NCI-H1105 treated with DMSO at 0.1 percent for 48 hours (cell line): ENCODE data around the gene TMPRSS4.

Experiments
- DNase-seq: peaks from one replicate; lab custom pipeline; 2025; lab: John Stamatoyannopoulos, UW

TMPRSS4 gene

GRCh38 chr11:118135051-118135795 lies 58.3 kb downstream of the TMPRSS4 start:
- DNase-seq, result no peak

- DNase-seq, result no peak
Measured at GRCh38 chr11:118135796-118136165, 58.9 kb downstream of the TMPRSS4 start.

DNA sequence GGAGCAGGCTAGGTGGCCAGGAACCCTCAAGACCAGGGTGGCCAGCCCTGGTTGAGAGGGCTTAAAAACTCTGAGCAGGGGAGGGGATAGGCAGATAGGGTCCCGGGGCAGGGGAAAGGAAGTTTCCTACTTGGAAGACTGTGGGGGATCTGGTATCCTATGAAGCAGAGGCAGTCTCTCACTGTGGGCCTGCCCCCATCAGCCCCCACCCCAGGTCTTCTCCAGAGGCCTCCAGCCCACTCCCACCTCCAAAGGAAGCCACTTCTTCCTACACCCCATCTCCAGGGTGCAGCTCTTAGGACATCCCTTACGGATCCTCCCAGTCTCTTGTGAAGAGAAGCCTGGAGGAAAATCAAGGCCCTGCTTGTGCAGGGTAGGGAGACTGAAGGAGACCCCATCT lies 59.5 kb downstream of the TMPRSS4 start:
- no peak for DNase-seq

- no peak for DNase-seq
Measured at GRCh38 chr11:118136801-118137200, 59.9 kb downstream of the TMPRSS4 start.

DNA sequence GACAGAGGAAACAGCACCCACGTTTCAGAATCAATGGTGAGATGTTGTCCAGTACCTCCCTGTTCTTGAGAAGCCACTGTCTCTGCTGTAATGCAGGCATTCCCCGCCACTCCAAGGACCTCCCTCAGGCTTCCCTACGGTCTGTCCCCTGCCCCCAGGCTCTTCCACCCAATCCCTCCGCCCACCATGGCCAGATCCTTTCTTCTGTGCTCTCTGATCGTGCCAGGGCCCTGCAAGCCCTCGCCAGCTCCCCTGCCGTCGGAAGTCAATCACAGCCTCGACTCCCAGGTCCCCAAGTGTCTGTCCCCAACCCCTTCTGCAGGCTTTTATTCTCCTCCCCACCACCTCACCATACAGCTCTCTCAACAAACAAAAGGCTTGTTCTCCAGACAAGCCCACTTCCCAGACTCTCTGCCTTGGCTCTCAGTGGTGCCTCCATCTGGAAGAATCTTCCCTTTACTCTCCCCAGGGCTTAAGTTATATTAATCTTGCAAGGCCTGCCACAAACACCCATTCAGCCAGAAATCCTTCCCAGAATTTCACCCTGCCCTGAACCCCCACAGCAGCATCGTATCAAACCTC lies 62.1 kb downstream of the TMPRSS4 start:
- no peak for DNase-seq

DNA sequence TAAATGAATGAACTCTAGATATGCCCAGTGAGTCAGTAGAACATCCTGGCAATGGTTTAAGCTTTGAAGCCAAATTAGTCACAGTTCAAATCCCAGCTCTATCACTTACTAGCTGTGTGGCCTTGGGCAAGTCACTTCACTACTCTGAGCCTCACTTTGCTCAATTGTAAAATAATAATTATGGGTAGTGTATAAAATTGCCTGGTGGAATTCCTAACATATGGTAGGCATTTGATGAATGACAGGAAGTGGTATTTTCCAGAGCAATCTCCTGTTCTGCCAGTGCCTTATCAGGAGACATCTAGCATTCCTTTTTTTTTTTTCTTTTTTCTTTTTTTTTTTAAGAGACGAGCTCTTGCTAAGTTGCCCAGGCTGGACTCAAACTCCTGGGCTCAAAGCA lies 62.7 kb downstream of the TMPRSS4 start:
- DNase-seq, result no peak

- DNase-seq, result no peak
Measured at GRCh38 chr11:118142081-118142480, 65.2 kb downstream of the TMPRSS4 start.

- no peak for DNase-seq
Measured at GRCh38 chr11:118142809-118143208, 65.9 kb downstream of the TMPRSS4 start.

GRCh38 chr11:118143661-118144185 lies 66.8 kb downstream of the TMPRSS4 start:
- DNase-seq, result no peak

- no peak for DNase-seq
Measured at GRCh38 chr11:118144301-118145268, 67.7 kb downstream of the TMPRSS4 start.

DNA sequence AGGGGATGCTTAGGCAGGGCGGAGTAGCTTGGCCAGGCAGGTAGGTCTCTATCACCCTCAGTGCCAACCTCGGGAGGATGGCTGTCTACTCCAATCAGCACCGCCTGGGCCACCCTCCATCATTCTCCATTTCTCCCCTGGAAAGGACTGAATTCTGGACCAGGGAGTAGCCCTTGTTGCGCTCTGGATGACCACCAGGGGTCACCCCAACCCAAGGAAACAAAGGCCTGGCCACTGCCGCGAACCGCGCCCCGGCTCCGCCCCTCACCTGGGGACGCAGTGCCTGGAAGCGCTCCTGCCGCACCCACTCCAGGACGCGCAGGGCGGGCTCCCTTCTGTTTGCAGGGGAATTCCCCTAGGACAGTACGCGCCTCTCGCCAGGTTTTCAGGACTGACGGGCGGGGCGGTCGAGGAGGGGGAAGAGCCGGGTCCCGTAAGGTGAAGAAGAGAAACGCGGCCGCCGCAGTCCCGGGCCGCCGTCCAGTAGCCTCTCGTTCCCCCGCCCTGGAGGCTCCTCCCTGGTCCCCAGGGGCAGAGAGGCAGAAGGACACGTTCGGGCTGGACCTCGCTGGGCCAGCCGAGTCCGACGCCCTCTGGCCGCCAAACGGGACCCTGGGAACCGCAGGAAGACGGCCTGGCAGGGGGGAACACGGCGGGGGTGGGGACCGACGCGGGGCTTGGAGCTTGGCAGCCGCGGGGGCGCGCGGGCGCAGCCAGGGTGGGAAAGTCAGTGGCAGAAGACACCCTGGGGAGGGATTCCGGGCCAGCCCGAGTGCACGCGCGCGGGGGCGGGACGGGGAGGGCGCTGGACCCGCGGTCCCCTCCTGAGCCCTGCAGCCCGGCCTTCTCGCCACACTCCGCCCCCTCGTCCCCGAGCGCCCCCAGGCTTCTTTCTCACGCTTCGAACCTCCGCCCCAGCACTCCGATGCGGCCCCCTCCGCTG lies 68.7 kb downstream of the TMPRSS4 start:
- DNase-seq, result peak; percentile 94

DNA sequence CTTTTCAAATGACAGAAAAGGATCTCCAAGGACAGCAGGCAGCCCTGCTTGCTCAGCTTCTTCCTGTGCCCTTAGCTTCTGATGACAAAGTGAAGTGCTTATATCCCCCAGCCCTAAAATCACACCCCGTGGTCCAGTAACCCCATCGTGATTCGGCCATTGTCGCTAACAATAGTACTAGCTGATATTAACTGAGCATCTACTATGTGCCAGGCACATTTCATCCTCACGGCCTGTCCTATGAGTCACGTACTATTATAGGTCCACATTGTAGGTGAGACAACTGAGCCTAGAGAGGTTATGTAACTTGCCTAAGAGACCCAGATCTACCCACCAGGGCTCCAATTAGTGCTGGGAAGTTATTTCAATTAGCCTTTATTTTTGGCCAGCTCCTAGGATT lies 69.7 kb downstream of the TMPRSS4 start:
- no peak for DNase-seq

DNA sequence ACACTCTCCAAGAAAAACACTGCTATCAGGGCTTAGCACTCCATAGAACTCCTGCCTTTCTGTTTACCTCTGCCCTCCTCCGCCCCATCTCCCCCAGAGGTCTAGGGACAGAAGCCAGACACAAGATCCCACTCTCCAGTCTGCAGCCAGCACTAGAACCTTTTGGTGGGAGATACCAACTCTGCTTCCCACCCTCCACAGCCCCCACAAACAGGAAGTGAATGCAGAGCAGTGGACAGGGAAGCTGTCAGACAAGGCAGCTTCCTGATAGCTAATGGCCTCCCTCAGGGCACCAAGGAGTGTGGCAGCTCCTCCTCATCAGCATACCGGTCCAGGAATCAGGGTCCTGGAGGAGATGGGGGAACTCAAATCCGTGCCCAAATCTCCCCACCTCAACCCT lies 70.6 kb downstream of the TMPRSS4 start:
- no peak for DNase-seq

GRCh38 chr11:118148240-118148639 lies 71.4 kb downstream of the TMPRSS4 start:
- DNase-seq, result no peak

DNA sequence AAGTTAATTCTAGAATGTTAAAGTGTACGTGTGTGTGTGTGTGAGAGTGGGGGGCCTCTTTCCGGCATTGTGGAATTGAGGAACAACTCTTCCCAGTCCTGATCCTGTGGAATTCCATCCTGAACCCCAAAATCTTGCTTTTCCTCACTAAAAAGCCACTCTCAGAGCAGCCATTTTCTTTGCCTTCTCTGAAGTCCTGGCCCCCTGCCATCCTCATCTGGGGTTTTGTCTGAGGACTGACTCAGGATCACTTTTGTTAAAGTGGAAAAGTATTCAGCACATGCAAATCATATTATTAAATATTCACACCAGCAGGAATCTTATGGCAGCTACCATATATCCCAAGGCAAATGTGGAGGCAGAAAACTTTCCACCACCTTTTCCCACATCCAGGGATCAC lies 72.0 kb downstream of the TMPRSS4 start:
- DNase-seq, result no peak

DNA sequence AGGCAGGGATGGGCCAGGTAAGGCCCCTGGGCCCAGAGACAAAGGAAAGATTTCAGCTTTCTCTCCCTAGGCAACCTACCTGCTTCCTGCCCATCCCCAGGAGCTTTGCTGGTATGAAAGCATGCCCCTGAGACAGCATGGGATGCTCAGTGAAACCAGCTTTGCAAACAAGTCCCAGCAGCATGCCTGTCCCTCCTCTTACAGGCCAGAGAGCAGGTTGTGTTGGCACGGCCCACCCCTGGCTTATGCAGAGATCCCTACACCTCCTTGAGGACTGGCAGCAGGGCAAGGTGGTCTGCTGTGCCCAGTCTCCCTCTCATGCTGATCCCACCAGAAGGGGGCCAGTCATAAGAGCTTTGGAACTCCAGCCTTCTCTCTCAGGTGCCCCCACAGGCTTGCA lies 72.6 kb downstream of the TMPRSS4 start:
- DNase-seq, result no peak

- DNase-seq, result no peak
Measured at GRCh38 chr11:118151431-118151830, 74.6 kb downstream of the TMPRSS4 start.

GRCh38 chr11:118152020-118152551 lies 75.2 kb downstream of the TMPRSS4 start:
- DNase-seq, result peak; percentile 18

DNA sequence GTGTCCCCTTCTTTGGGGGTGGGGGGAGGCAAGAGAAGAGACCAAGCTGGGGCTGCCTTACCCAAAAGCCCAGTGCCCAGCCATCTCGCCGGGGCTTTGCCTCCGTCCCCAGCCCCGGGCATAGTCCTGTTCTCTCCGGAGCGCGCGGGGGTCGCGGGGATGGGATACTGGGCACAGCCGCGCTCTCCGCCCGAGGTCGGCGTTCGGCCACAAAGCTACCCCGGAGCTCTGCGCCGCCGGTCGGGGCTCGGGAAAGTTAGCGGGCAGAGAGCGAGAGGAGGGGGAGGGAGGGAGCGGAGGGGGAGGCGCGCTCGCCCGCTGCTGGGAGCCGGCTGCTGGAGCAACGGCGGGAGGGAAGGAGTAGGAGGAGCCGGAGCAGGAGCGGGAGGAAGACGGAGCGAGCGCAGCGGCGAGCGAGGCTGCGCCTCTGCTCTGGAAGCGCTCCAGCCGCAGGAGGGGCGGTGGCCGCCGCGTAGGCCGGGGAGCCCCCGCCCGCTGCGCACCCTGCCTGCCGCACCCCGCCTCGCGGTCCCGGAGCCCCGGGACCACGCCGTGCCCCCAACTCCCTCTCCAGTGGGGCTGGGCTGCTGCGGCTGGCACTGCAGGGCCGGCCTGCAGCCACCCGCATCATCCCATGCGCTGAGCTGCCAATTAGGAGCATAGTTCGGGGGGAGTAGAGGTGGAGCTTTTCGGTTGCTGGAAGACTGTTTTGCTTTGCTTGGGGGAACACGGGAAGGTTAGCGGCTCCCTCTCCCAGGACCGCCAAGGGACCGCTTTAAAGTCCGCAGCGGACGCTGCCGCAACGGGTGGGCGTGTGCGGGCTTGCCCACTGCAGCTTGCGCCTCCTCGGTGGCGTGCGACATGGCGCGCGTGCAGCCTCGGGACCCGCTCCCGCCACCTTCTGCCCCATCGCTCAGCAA lies 75.9 kb downstream of the TMPRSS4 start, which contains the start of gene SCN4B:
SCN4B (minus strand) TSS at position 272 of the 920 bp plus-strand sequence; CDS start at position 122, 150 bp downstream.
- DNase-seq, result peak; percentile 89

- no peak for DNase-seq
Measured at GRCh38 chr11:118153516-118153915, 76.6 kb downstream of the TMPRSS4 start.
